Gastrocnemius medialis (tissue), 4 donors: ENCODE measurements around the gene NEIL3. TPM values are rescaled to one million over a fixed set of nuclear protein-coding genes. Genes with fewer than 3 reads are reported as not detected.

Experiments used
- ATAC-seq, 2 donors: fragments of 150-250 bp; one replicate each; pipeline ENCODE4 v1.9.1; 2016
- DNase-seq, 2 donors: peaks; one replicate each; pipeline ENCODE4 v3.0.0-alpha.2; 2019
- H3K27ac ChIP-seq, 4 donors: fragments of 200-600 bp; sonication (generic); 1 replicate in 1 of 4; 2 replicates in 3 of 4; pipeline ENCODE4 v1.5.1; 2016 to 2018; ENCODE audit warnings: mild to moderate bottlenecking in 2 of 4, moderate library complexity in 1 of 4
- H3K27me3 ChIP-seq, 3 donors: fragments of 200-600 bp; sonication (generic) in 2 of 3; 1 replicate in 1 of 3; 2 replicates in 2 of 3; pipeline versions ENCODE4 v1.5.1 to v1.6.0; 2016 to 2019; ENCODE audit warnings: mild to moderate bottlenecking in 1 of 3, moderate library complexity in 1 of 3
- H3K36me3 ChIP-seq, 2 donors: fragments of 200-600 bp; sonication (generic) in 1 of 2; one replicate each; pipeline ENCODE4 v1.5.1; 2017 to 2018
- H3K4me1 ChIP-seq, 2 donors: fragments of 200-600 bp; sonication (generic) in 1 of 2; one replicate each; pipeline ENCODE4 v1.5.1; 2016 to 2017; ENCODE audit warnings: mild to moderate bottlenecking in 2 of 2
- H3K4me3 ChIP-seq, 4 donors: fragments of 200-600 bp; sonication (generic) in 3 of 4; 1 replicate in 1 of 4; 2 replicates in 3 of 4; pipeline ENCODE4 v1.5.1; 2016 to 2019; ENCODE audit warnings: mild to moderate bottlenecking in 2 of 4
- H3K9me3 ChIP-seq, 3 donors: fragments of 200-600 bp; sonication (generic) in 2 of 3; 1 replicate in 1 of 3; 2 replicates in 2 of 3; pipeline ENCODE4 v1.5.1; 2016 to 2019
- POLR2A ChIP-seq, 2 donors: fragments of 450-650 bp; IDR thresholded peaks; one replicate each; pipeline ENCODE4 v1.6.1; 2017; ENCODE audit warnings: antibody characterized with exemption in 2 of 2, mild to moderate bottlenecking in 2 of 2, moderate library complexity in 2 of 2
- in situ Hi-C, 4 donors: fragments of 200-750 bp; cut with MboI; loops; one replicate each; pipeline versions ENCODE4 v1.15.0 to v1.8.0; 2017; ENCODE audit warnings: low sequenced_read_pairs in 4 of 4
- intact Hi-C: fragments of 100-400 bp; cut with DNase I; formaldehyde crosslinking; loops from one replicate; pipeline ENCODE4 v1.15.1; 2023; ENCODE audit warnings: low total_unique reads
- total RNA-seq, 4 donors: library from RNA; depleted of rRNA; stranded (reverse); fragments of >200 nt; gene quantifications; one replicate each; pipeline versions ENCODE4 v1.1.0 to v1.2.3, GENCODE V29; 2016
- TF ChIP-seq, protein P1 (sequence below), 5 experiments: fragments of 450-650 bp in 3 of 5; fragments of 200-600 bp in 2 of 5; sonication (generic) in 2 of 5; IDR thresholded peaks in 4 of 5; conservative IDR thresholded peaks in 1 of 5; 1 replicate in 4 of 5; 2 replicates in 1 of 5; pipeline ENCODE4 v1.5.1; 2016 to 2019; ENCODE audit warnings: antibody characterized with exemption in 5 of 5, mild to moderate bottlenecking in 3 of 5, moderate library complexity in 3 of 5

Gene NEIL3
- total RNA-seq, 4 donors from 2014 or later: not detected

DNA sequence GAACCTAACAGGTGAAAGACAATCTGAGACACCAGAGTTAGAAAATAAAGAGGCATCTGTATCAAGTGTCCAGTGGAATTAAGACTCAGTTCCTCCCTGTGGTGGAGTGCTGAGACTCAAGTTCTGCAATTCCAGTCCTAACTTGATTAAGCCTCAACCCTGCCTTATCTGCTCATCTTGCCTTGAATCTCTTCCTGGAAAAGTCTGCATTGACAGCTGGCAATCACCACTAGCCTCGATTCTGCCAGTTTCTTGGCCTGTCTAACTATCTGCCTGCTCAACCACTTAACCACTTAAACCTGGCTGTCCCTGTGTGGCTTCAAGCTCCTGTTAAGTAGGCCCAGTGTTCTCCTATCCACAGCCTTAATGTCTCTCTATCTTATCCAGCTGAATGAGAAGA lies 22.4 kb upstream of the NEIL3 start:
- ATAC-seq: no peak
- DNase-seq: no peak
- H3K4me3 ChIP-seq: no peak overlapping the region
- intact Hi-C loops: no loop called here
- H3K27ac ChIP-seq: no peak overlapping the region
- H3K9me3 ChIP-seq: no peaks in the 10 kb centered on the region
- in situ Hi-C loops: no loop called here
- H3K27me3 ChIP-seq: no peaks in the 10 kb centered on the region
- TF ChIP-seq, protein P1, sequence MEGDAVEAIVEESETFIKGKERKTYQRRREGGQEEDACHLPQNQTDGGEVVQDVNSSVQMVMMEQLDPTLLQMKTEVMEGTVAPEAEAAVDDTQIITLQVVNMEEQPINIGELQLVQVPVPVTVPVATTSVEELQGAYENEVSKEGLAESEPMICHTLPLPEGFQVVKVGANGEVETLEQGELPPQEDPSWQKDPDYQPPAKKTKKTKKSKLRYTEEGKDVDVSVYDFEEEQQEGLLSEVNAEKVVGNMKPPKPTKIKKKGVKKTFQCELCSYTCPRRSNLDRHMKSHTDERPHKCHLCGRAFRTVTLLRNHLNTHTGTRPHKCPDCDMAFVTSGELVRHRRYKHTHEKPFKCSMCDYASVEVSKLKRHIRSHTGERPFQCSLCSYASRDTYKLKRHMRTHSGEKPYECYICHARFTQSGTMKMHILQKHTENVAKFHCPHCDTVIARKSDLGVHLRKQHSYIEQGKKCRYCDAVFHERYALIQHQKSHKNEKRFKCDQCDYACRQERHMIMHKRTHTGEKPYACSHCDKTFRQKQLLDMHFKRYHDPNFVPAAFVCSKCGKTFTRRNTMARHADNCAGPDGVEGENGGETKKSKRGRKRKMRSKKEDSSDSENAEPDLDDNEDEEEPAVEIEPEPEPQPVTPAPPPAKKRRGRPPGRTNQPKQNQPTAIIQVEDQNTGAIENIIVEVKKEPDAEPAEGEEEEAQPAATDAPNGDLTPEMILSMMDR (IDR thresholded peaks at IDR 0.05 in 4 of 5, conservative IDR thresholded peaks at IDR 0.05 in 1 of 5): no peak
- TF ChIP-seq POLR2A (IDR thresholded peaks at IDR 0.05): no peak
- H3K36me3 ChIP-seq: no peaks in the 10 kb centered on the region
- no peaks in the 10 kb centered on the region for H3K4me1 ChIP-seq

DNA sequence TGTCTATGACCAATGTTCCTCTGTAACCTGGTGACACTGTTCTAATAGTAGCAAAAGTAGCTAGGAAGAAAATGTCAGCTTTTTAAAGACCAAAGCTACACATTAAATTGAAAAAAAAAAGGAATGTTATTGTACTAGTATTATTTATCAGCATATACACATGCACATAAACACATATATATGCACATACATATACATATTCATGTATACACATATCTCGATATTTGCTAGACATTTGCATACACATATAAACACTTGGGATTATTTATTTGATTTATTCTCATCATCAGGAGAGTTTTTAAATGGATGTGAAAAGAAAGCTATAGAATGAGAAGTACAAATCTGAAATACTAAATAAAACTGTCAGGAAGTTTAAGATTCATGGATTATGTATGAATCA lies 21.3 kb upstream of the NEIL3 start:
- no peak overlapping the region for H3K27ac ChIP-seq
- H3K4me1 ChIP-seq: no peaks in the 10 kb centered on the region
- intact Hi-C loops: no loop called here
- TF ChIP-seq, protein P1 (IDR thresholded peaks at IDR 0.05 in 4 of 5, conservative IDR thresholded peaks at IDR 0.05 in 1 of 5): no peak
- H3K4me3 ChIP-seq: no peak overlapping the region
- no peaks in the 10 kb centered on the region for H3K36me3 ChIP-seq
- in situ Hi-C loops: no loop called here
- no peaks in the 10 kb centered on the region for H3K9me3 ChIP-seq
- ATAC-seq (no peak), DNase-seq (no peak)
- H3K27me3 ChIP-seq: no peaks in the 10 kb centered on the region

DNA sequence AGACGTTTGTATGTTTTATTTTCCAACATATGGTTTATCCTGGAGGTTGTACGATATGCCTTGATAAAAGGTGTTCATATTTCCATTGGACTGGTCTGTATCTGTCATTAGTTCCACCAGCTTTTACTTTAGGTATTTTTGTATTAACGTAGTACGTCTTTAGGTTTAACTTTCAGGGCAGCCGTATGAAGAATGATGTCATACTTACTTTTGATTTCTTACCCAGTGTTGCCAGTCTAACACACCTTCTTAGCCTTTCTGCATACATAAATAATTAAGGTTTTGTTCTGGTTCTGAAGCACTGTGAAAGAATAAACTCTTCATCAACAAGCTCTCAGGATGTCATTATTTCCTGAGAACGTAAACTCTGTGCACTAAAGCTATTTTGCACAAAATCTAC lies 18.9 kb upstream of the NEIL3 start:
- no peak for TF ChIP-seq POLR2A (IDR thresholded peaks at IDR 0.05)
- TF ChIP-seq, protein P1 (IDR thresholded peaks at IDR 0.05 in 4 of 5, conservative IDR thresholded peaks at IDR 0.05 in 1 of 5): no peak
- Histone ChIP-seq H3K27ac (no peak overlapping the region), H3K27me3 (no peaks in the 10 kb centered on the region), H3K36me3 (no peaks in the 10 kb centered on the region), H3K4me3 (no peak overlapping the region), H3K9me3 (no peaks in the 10 kb centered on the region), H3K4me1 (no peaks in the 10 kb centered on the region)
- in situ Hi-C loops: no loop called here
- intact Hi-C loops: no loop called here
- no peak for ATAC-seq
- DNase-seq: no peak

DNA sequence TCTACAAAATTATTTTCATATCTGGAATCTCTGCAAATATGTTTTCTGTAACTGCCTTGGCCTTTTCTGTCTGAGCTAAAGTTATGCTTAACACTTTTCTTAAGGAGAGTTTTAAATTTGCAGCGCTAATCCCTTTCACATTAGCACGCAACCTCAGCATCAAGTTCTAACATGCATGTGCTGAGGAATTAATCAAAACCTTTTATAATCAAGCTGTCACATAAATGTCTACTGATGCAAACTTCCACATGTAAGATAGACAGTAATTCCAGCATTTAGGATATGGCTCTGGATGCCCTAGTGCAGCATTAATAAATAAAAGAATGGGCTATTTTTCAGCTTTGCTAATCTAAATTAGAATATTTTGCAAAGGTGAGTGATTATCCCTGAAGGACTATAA lies 17.5 kb upstream of the NEIL3 start:
- intact Hi-C loops: no loop called here
- Histone ChIP-seq H3K27me3 (no peaks in the 10 kb centered on the region), H3K9me3 (no peaks in the 10 kb centered on the region), H3K36me3 (no peaks in the 10 kb centered on the region), H3K4me3 (no peak overlapping the region), H3K27ac (no peak overlapping the region), H3K4me1 (no peaks in the 10 kb centered on the region)
- in situ Hi-C loops: no loop called here
- ATAC-seq: no peak
- DNase-seq: no peak
- TF ChIP-seq, protein P1 (IDR thresholded peaks at IDR 0.05 in 4 of 5, conservative IDR thresholded peaks at IDR 0.05 in 1 of 5): no peak
- no peak for TF ChIP-seq POLR2A (IDR thresholded peaks at IDR 0.05)
